HepG2 (cell line): Measurements from ENCODE around the gene HNRNPM. TPM values are rescaled to one million over a fixed set of nuclear protein-coding genes. Genes with fewer than 3 reads are reported as not detected.

Source experiments
- AHR ChIP-seq: IDR thresholded peaks from 2 replicates; pipeline ENCODE4 v1.6.1; 2018; ENCODE audit warnings: missing genetic modification reagents, missing compliant biosample characterization
- CSRNP1 ChIP-seq: sonication (generic); formaldehyde crosslinking; IDR thresholded peaks from 2 replicates; pipeline ENCODE4 v1.8.1; 2023; ENCODE audit warnings: mild to moderate bottlenecking, missing genetic modification reagents
- FOSL2 ChIP-seq: sonication (generic); formaldehyde crosslinking; IDR thresholded peaks from 2 replicates; pipeline ENCODE4 v1.4.0; 2020; ENCODE audit warnings: missing genetic modification reagents
- HES4 ChIP-seq: sonication (generic); formaldehyde crosslinking; IDR thresholded peaks from 2 replicates; pipeline ENCODE4 v1.9.0; 2021; ENCODE audit warnings: mild to moderate bottlenecking, missing genetic modification reagents, borderline replicate concordance
- MAZ ChIP-seq, 2 experiments: sonication (generic) in 1 of 2; formaldehyde crosslinking in 1 of 2; IDR thresholded peaks; 2 replicates each; pipeline versions ENCODE4 v1.5.0 to v1.6.1; 2012 to 2020; ENCODE audit warnings: low read depth in 2 of 2, mild to moderate bottlenecking in 2 of 2, borderline replicate concordance in 1 of 2, improper control_type of control experiment in 1 of 2, low read length in 1 of 2, missing genetic modification reagents in 1 of 2, moderate library complexity in 1 of 2
- PHF5A ChIP-seq: IDR thresholded peaks from one replicate; pipeline ENCODE4 v1.6.1; 2018; ENCODE audit warnings: low read depth, missing genetic modification reagents; ENCODE audit not compliant: unreplicated experiment
- SAP130 ChIP-seq: IDR thresholded peaks from 2 replicates; pipeline ENCODE4 v1.6.1; 2016; ENCODE audit warnings: low read depth
- SCMH1 ChIP-seq: sonication (generic); formaldehyde crosslinking; IDR thresholded peaks from 2 replicates; pipeline ENCODE4 v1.9.0; 2021; ENCODE audit warnings: missing genetic modification reagents, mild to moderate bottlenecking, borderline replicate concordance
- SETDB1 ChIP-seq: sonication (generic); formaldehyde crosslinking; IDR thresholded peaks from 2 replicates; pipeline ENCODE4 v1.5.1; 2020; ENCODE audit warnings: missing genetic modification reagents, mild to moderate bottlenecking, borderline replicate concordance
- SIX1 ChIP-seq: sonication (generic); formaldehyde crosslinking; IDR thresholded peaks from 2 replicates; pipeline ENCODE4 v1.4.0; 2020; ENCODE audit warnings: missing genetic modification reagents, borderline replicate concordance
- ZBTB1 ChIP-seq: sonication (generic); formaldehyde crosslinking; IDR thresholded peaks from 2 replicates; pipeline ENCODE4 v1.4.0; 2020; ENCODE audit warnings: missing genetic modification reagents, borderline replicate concordance
- ZBTB38 ChIP-seq: sonication (generic); formaldehyde crosslinking; IDR thresholded peaks from 2 replicates; pipeline ENCODE4 v1.5.1; 2020; ENCODE audit warnings: mild to moderate bottlenecking, missing genetic modification reagents
- ZKSCAN5 ChIP-seq: sonication (generic); formaldehyde crosslinking; IDR thresholded peaks from 2 replicates; pipeline ENCODE4 v1.5.1; 2020; ENCODE audit warnings: mild to moderate bottlenecking, missing genetic modification reagents
- ZMAT5 ChIP-seq: sonication (generic); formaldehyde crosslinking; IDR thresholded peaks from 2 replicates; pipeline ENCODE4 v1.5.0; 2020; ENCODE audit warnings: mild to moderate bottlenecking, low read depth, missing genetic modification reagents, borderline replicate concordance
- ZNF263 ChIP-seq: sonication (generic); formaldehyde crosslinking; IDR thresholded peaks from 2 replicates; pipeline ENCODE4 v1.4.0; 2020; ENCODE audit warnings: missing genetic modification reagents
- ZNF292 ChIP-seq: sonication (generic); formaldehyde crosslinking; IDR thresholded peaks from 2 replicates; pipeline ENCODE4 v1.8.1; 2022; ENCODE audit warnings: mild to moderate bottlenecking, low read depth, missing genetic modification reagents, borderline replicate concordance
- ZNF383 ChIP-seq: sonication (generic); formaldehyde crosslinking; IDR thresholded peaks from 2 replicates; pipeline ENCODE4 v1.4.0; 2020; ENCODE audit warnings: missing genetic modification reagents, mild to moderate bottlenecking, borderline replicate concordance
- ZNF558 ChIP-seq: sonication (generic); formaldehyde crosslinking; IDR thresholded peaks from 2 replicates; pipeline ENCODE4 v1.9.0; 2022; ENCODE audit warnings: mild to moderate bottlenecking, missing genetic modification reagents, borderline replicate concordance
- ZNF609 ChIP-seq: sonication (generic); formaldehyde crosslinking; IDR thresholded peaks from 2 replicates; pipeline ENCODE4 v1.4.0; 2020; ENCODE audit warnings: mild to moderate bottlenecking, missing genetic modification reagents, borderline replicate concordance
- ZNF746 ChIP-seq: sonication (generic); formaldehyde crosslinking; IDR thresholded peaks from 2 replicates; pipeline ENCODE4 v1.8.0; 2022; ENCODE audit warnings: mild to moderate bottlenecking, missing genetic modification reagents
- polyA plus RNA-seq, 8 experiments: library from polyadenylated mRNA; depleted of rRNA in 3 of 8; stranded (reverse) in 7 of 8; unstranded in 1 of 8; fragments of >200 nt; fragmentation: Illumina TruSeq in 4 of 8; extraction: Trizol in 4 of 8; gene quantifications; 2 replicates each; pipeline versions ENCODE4 v1.2.1 to v1.2.3, GENCODE V29; 2011 to 2016; ENCODE audit warnings: low read depth in 4 of 8, missing spikeins in 1 of 8, mixed read lengths in 1 of 8; ENCODE audit not compliant: insufficient read depth in 1 of 8
- total RNA-seq, 5 experiments: library from RNA; depleted of rRNA; stranded (reverse); fragments of >200 nt; fragmentation: Illumina TruSeq; extraction: Trizol; gene quantifications; 2 replicates each; pipeline ENCODE4 v1.2.3, GENCODE V29; 2016; ENCODE audit warnings: low read depth in 1 of 5
- TF ChIP-seq, protein P1 (sequence below): sonication (generic); formaldehyde crosslinking; conservative IDR thresholded peaks from 2 replicates; pipeline ENCODE4 v1.8.0; 2022; ENCODE audit warnings: low read depth, missing genetic modification reagents

HNRNPM gene
- total and polyA plus RNA-seq, 2 of the 13 experiments (the other 11 are each of a cell fraction or from before 2014, with no cell fraction given): 56.7 to 102 TPM

- TF ChIP-seq ZNF609 (CRISPR knock-in tag): no peak
- no peak for TF ChIP-seq HES4 (CRISPR knock-in tag)
- no peak for TF ChIP-seq ZNF383 (CRISPR knock-in tag)
- no peak for TF ChIP-seq SETDB1 (CRISPR knock-in tag)
- 0 out of 2 replicates have a peak, but pooled peaks have one; percentile 18 for TF ChIP-seq SAP130 (CRISPR knock-in tag)
- no peak for TF ChIP-seq ZBTB1 (CRISPR knock-in tag)
- no peak for TF ChIP-seq ZNF292 (CRISPR knock-in tag)
- TF ChIP-seq AHR (CRISPR knock-in tag): no peak
- no peak for TF ChIP-seq CSRNP1
- TF ChIP-seq SIX1 (CRISPR knock-in tag): no peak
- peak; percentile 94 for TF ChIP-seq ZBTB38
- no peak for TF ChIP-seq ZKSCAN5
- TF ChIP-seq, protein P1, sequence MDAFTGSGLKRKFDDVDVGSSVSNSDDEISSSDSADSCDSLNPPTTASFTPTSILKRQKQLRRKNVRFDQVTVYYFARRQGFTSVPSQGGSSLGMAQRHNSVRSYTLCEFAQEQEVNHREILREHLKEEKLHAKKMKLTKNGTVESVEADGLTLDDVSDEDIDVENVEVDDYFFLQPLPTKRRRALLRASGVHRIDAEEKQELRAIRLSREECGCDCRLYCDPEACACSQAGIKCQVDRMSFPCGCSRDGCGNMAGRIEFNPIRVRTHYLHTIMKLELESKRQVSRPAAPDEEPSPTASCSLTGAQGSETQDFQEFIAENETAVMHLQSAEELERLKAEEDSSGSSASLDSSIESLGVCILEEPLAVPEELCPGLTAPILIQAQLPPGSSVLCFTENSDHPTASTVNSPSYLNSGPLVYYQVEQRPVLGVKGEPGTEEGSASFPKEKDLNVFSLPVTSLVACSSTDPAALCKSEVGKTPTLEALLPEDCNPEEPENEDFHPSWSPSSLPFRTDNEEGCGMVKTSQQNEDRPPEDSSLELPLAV: no peak
- TF ChIP-seq ZNF558 (CRISPR knock-in tag): no peak
- TF ChIP-seq SCMH1 (CRISPR knock-in tag): no peak
- TF ChIP-seq PHF5A (CRISPR knock-in tag): no peak
- 0 out of 2 replicates have a peak, but pooled peaks have one; percentile 66 for TF ChIP-seq ZNF263 (CRISPR knock-in tag)
- TF ChIP-seq ZMAT5 (CRISPR knock-in tag): no peak
- TF ChIP-seq MAZ (IDR thresholded peaks at IDR 0.05; ENCODE audit: borderline replicate concordance, low read depth, low read length): peak; percentile 81; the same call in 1 of the 2 replicates
- no peak for TF ChIP-seq MAZ (CRISPR knock-in tag; IDR thresholded peaks at IDR 0.05; ENCODE audit: low read depth)
- TF ChIP-seq ZNF746: no peak
- TF ChIP-seq FOSL2 (CRISPR knock-in tag): 0 out of 2 replicates have a peak, but pooled peaks have one; percentile 16
These were observed 48.1 kb upstream of the HNRNPM start (continued) for GRCh38 chr19:8396563-8397203.
